H1 (cell line): Measurements from ENCODE around the gene FSTL4. TPM values are rescaled to one million over a fixed set of nuclear protein-coding genes. Genes with fewer than 3 reads are reported as not detected.

Source experiments
- CTCF ChIA-PET: fragments of 300-600 bp; sonication (Branson Sonifier 250); formaldehyde crosslinking; loops from one replicate; lab custom pipeline; 2021; ENCODE audit not compliant: partially characterized antibody; lab: Charles Lee
- POLR2A ChIA-PET: fragments of 300-600 bp; sonication (Branson Sonifier 250); formaldehyde crosslinking; loops from one replicate; lab custom pipeline; 2021; ENCODE audit warnings: inconsistent platforms; ENCODE audit not compliant: partially characterized antibody; lab: Charles Lee
- DNase-seq, 2 experiments: peaks; one replicate each; pipeline versions ENCODE4 v3.0.0 to v3.0.0-alpha.2; 2010 to 2022; ENCODE audit warnings: low spot score in 2 of 2, low read depth in 1 of 2, mixed read lengths in 1 of 2
- FAIRE-seq: peaks from 2 replicates; lab custom pipeline; 2011; peaks lifted over from hg19 to GRCh38; lab: Jason Lieb, UNC
- H2AFZ ChIP-seq: 2 replicates; pipeline ENCODE4 v1.8.1; 2012; ENCODE audit warnings: low read length, inconsistent platforms
- H2AK5ac ChIP-seq: 2 replicates; pipeline ENCODE4 v1.6.1; 2013; ENCODE audit warnings: low read depth, low read length
- H2BK120ac ChIP-seq: replicated peaks from 2 replicates; pipeline ENCODE3; 2013; ENCODE audit warnings: low read depth, low read length, inconsistent platforms
- H2BK12ac ChIP-seq: 2 replicates; pipeline ENCODE4 v1.6.1; 2013; ENCODE audit warnings: low read depth, low read length
- H2BK15ac ChIP-seq: 2 replicates; pipeline ENCODE4 v1.6.1; 2013; ENCODE audit warnings: low read length
- H2BK20ac ChIP-seq: 2 replicates; pipeline ENCODE4 v1.6.1; 2013; ENCODE audit warnings: low read length
- H2BK5ac ChIP-seq: 2 replicates; pipeline ENCODE4 v1.6.1; 2013; ENCODE audit warnings: low read depth, low read length
- H3K14ac ChIP-seq: 2 replicates; pipeline ENCODE4 v1.6.1; 2013; ENCODE audit warnings: inconsistent platforms; ENCODE audit not compliant: insufficient read length
- H3K18ac ChIP-seq: 2 replicates; pipeline ENCODE4 v1.6.1; 2013; ENCODE audit warnings: low read length; ENCODE audit errors: extremely low read depth
- H3K23ac ChIP-seq: 2 replicates; pipeline ENCODE4 v1.6.1; 2013; ENCODE audit warnings: inconsistent platforms; ENCODE audit not compliant: insufficient read length
- H3K23me2 ChIP-seq: 2 replicates; pipeline ENCODE4 v1.6.1; 2013; ENCODE audit warnings: low read depth, low read length
- H3K27ac ChIP-seq: 2 replicates; pipeline ENCODE4 v1.6.1; 2011; ENCODE audit warnings: low read depth, low read length, inconsistent platforms
- H3K27me3 ChIP-seq, 4 experiments: replicated peaks in 1 of 4; 1 replicate in 1 of 4; 2 replicates in 3 of 4; pipeline versions ENCODE4 v1.6.1 to v1.8.1; 2011 to 2013; ENCODE audit warnings: low read length in 3 of 4, mild to moderate bottlenecking in 3 of 4, inconsistent platforms in 2 of 4, mixed read lengths in 2 of 4, moderate library complexity in 1 of 4; ENCODE audit not compliant: control insufficient read depth in 3 of 4, insufficient read depth in 3 of 4; ENCODE audit errors: extremely low read depth in 1 of 4
- H3K36me3 ChIP-seq, 4 experiments: 2 replicates each; pipeline versions ENCODE4 v1.6.1 to v1.8.1; 2011 to 2013; ENCODE audit warnings: mild to moderate bottlenecking in 4 of 4, low read length in 3 of 4, moderate library complexity in 2 of 4, control low read depth in 1 of 4, inconsistent platforms in 1 of 4; ENCODE audit not compliant: insufficient read depth in 4 of 4, control insufficient read depth in 2 of 4
- H3K4ac ChIP-seq: replicated peaks from 2 replicates; pipeline ENCODE3; 2013; ENCODE audit warnings: low read length, low read depth, mixed read lengths, inconsistent platforms; ENCODE audit not compliant: insufficient read length
- H3K4me1 ChIP-seq, 4 experiments: replicated peaks in 1 of 4; 1 replicate in 1 of 4; 2 replicates in 3 of 4; pipeline versions ENCODE4 v1.6.1 to v1.8.1; 2011 to 2013; ENCODE audit warnings: low read length in 3 of 4, inconsistent platforms in 2 of 4, mixed read lengths in 1 of 4; ENCODE audit not compliant: insufficient read depth in 4 of 4, control insufficient read depth in 3 of 4
- H3K4me2 ChIP-seq, 2 experiments: 2 replicates each; pipeline versions ENCODE4 v1.6.1 to v1.8.1; 2011 to 2013; ENCODE audit warnings: low read depth in 2 of 2, low read length in 2 of 2, control low read depth in 1 of 2, inconsistent platforms in 1 of 2, mild to moderate bottlenecking in 1 of 2; ENCODE audit not compliant: insufficient read depth in 1 of 2
- H3K4me3 ChIP-seq, 4 experiments: fragments of 200-600, 300-600 bp in 1 of 4; sonication (generic), shearing (Covaris generic), sonication (Bioruptor Twin) in 1 of 4; 2 replicates each; pipeline versions ENCODE4 v1.5.1 to v1.8.1; 2011 to 2016; ENCODE audit warnings: low read length in 4 of 4, low read depth in 3 of 4, control low read depth in 2 of 4, inconsistent platforms in 2 of 4, mild to moderate bottlenecking in 2 of 4, mixed read lengths in 1 of 4, moderate library complexity in 1 of 4; ENCODE audit not compliant: insufficient read depth in 2 of 4; ENCODE audit errors: extremely low read depth in 1 of 4
- H3K56ac ChIP-seq: replicated peaks from 2 replicates; pipeline ENCODE3; 2013; ENCODE audit warnings: low read depth, mild to moderate bottlenecking, mixed read lengths, low read length, inconsistent platforms; ENCODE audit not compliant: insufficient read length
- H3K79me1 ChIP-seq: 2 replicates; pipeline ENCODE4 v1.6.1; 2013; ENCODE audit warnings: low read depth, low read length, control low read depth
- H3K79me2 ChIP-seq, 2 experiments: 2 replicates each; pipeline versions ENCODE4 v1.6.1 to v1.8.1; 2012 to 2013; ENCODE audit warnings: low read length in 2 of 2, mild to moderate bottlenecking in 2 of 2, inconsistent platforms in 1 of 2; ENCODE audit not compliant: insufficient read depth in 2 of 2, control insufficient read depth in 1 of 2
- H3K9ac ChIP-seq, 4 experiments: replicated peaks in 1 of 4; 1 replicate in 1 of 4; 2 replicates in 3 of 4; pipeline versions ENCODE4 v1.6.1 to v1.8.1; 2011 to 2013; ENCODE audit warnings: low read depth in 3 of 4, low read length in 3 of 4, control low read depth in 2 of 4, mild to moderate bottlenecking in 2 of 4, moderate library complexity in 2 of 4, inconsistent platforms in 1 of 4; ENCODE audit errors: extremely low read depth in 1 of 4
- H3K9me3 ChIP-seq, 2 experiments: 2 replicates each; pipeline versions ENCODE4 v1.6.1 to v1.8.1; 2012 to 2013; ENCODE audit warnings: mild to moderate bottlenecking in 2 of 2, moderate library complexity in 2 of 2, control low read depth in 1 of 2, inconsistent platforms in 1 of 2, low read depth in 1 of 2, low read length in 1 of 2, mixed read lengths in 1 of 2; ENCODE audit not compliant: insufficient read depth in 2 of 2
- H4K20me1 ChIP-seq, 2 experiments: replicated peaks in 1 of 2; 2 replicates each; pipeline versions ENCODE3 to v1.8.1; 2011 to 2013; ENCODE audit warnings: inconsistent platforms in 2 of 2, low read length in 2 of 2, mild to moderate bottlenecking in 1 of 2; ENCODE audit not compliant: insufficient read depth in 2 of 2, control insufficient read depth in 1 of 2
- H4K5ac ChIP-seq: 2 replicates; pipeline ENCODE4 v1.6.1; 2013; ENCODE audit warnings: low read length, low read depth, mixed read lengths, inconsistent platforms; ENCODE audit not compliant: insufficient read length
- H4K8ac ChIP-seq: 2 replicates; pipeline ENCODE4 v1.8.0; 2013; ENCODE audit warnings: mild to moderate bottlenecking, moderate library complexity, low read length, inconsistent platforms; ENCODE audit not compliant: insufficient read depth; ENCODE audit errors: extremely low read depth
- H4K91ac ChIP-seq: replicated peaks from 2 replicates; pipeline ENCODE3; 2013; ENCODE audit warnings: low read length, mixed read lengths, inconsistent platforms; ENCODE audit not compliant: insufficient read length
- KDM5A ChIP-seq: fragments of 200-600 bp; IDR thresholded peaks from 2 replicates; pipeline ENCODE4 v1.7.1; 2012; ENCODE audit warnings: mild to moderate bottlenecking, low read length, inconsistent platforms, mixed read lengths
- TBP ChIP-seq: IDR thresholded peaks from 2 replicates; pipeline ENCODE4 v1.6.1; 2011; ENCODE audit warnings: low read depth, low read length, improper control_type of control experiment
- ZNF274 ChIP-seq: IDR thresholded peaks from 2 replicates; pipeline ENCODE4 v1.7.0; 2012; ENCODE audit warnings: low read length, borderline replicate concordance; ENCODE audit errors: extremely low read depth
- WGBS, 2 experiments: shearing (Covaris generic) in 1 of 2; methylation state at CpG; one replicate each; pipeline versions ENCODE4 v1.1.6 to v1.1.7; 2013 to 2015; ENCODE audit warnings: low lambda C conversion rate in 2 of 2, mixed read lengths in 2 of 2, inconsistent platforms in 1 of 2, low coverage in 1 of 2, missing lambda C conversion rate in 1 of 2; ENCODE audit not compliant: insufficient replicate concordance in 2 of 2, insufficient coverage in 1 of 2, insufficient read length in 1 of 2; ENCODE audit errors: extremely low coverage in 1 of 2, missing lambda C conversion rate in 1 of 2; 5-methylcytosine and 5-hydroxymethylcytosine counted together
- polyA plus RNA-seq, 7 experiments: library from polyadenylated mRNA; depleted of rRNA in 3 of 7; stranded (reverse) in 5 of 7; unstranded in 2 of 7; fragments of >200 nt in 5 of 7; fragments of 200-250 nt in 2 of 7; gene quantifications; 1 replicate in 5 of 7; 2 replicates in 1 of 7; 4 replicates in 1 of 7; pipeline versions ENCODE4 v1.2.1 to v1.2.3, GENCODE V29; 2011 to 2013; ENCODE audit warnings: missing spikeins in 2 of 7, mixed read lengths in 2 of 7
- total RNA-seq: library from RNA; stranded (reverse); fragmentation: NEBNext Ultra II Directional; extraction: Animal tissue kit (Norgen Biotek cat#: 25700); gene quantifications from 2 replicates; pipeline ENCODE4 v1.2.1, GENCODE V29; 2021

Gene FSTL4
- total and polyA plus RNA-seq, 2 of the 8 experiments (the other 6 are each of a cell fraction or from before 2014, with no cell fraction given): 3.1 to 4.1 TPM

GRCh38 chr5:133323494-133324457 lies 288.6 kb downstream of the FSTL4 start:
- CTCF ChIA-PET: interaction anchor here (2.3 to 5.2 kb wide), 2 partner anchors 7 to 100 kb away, joined by 8 to 51 read pairs; no protein-coding TSS in a partner anchor
- TF ChIP-seq ZNF274: no peak
- TF ChIP-seq TBP: no peak
- no peak for TF ChIP-seq KDM5A

More at GRCh38 chr5:133323494-133324457, 288.6 kb downstream of the FSTL4 start:
- H3K4ac ChIP-seq: no peak overlapping the region
- no peak overlapping the region for H3K18ac ChIP-seq
- no peak overlapping the region for H3K23ac ChIP-seq
- 83% methylated on average over 13 of the region's 13 CpGs; no CpG with 5 or more reads in 1 of the 2 experiments for WGBS, 2 experiments
- no peak overlapping the region for H3K4me2 ChIP-seq
- no peak for FAIRE-seq
- peaks cover 0 to 11% (median 9%) of the 10 kb centered on the region in 4 experiments; a peak in 3 of 7 replicates for H3K27me3 ChIP-seq
- peaks cover 12 to 28% (median 21%) of the 10 kb centered on the region in 4 experiments for H3K4me1 ChIP-seq
- H4K20me1 ChIP-seq: no peaks in the 10 kb centered on the region
- H2BK12ac ChIP-seq: no peak overlapping the region
- no peak overlapping the region for H3K27ac ChIP-seq
- no peak overlapping the region for H3K4me3 ChIP-seq
- no peak overlapping the region for H2BK5ac ChIP-seq
- no peak overlapping the region for H3K14ac ChIP-seq
- H4K5ac ChIP-seq: no peak overlapping the region
- no peaks in the 10 kb centered on the region for H3K9me3 ChIP-seq
- no peaks in the 10 kb centered on the region for H3K36me3 ChIP-seq
- H2BK15ac ChIP-seq: 0 out of 2 replicates have a peak overlapping the region, but pooled peaks have one; percentile 37
- H3K9ac ChIP-seq: no peak overlapping the region
- peak overlapping the region; percentile 20; the same call in 1 of the 2 replicates for H4K8ac ChIP-seq
- no peak overlapping the region for H2AFZ ChIP-seq
- H3K79me2 ChIP-seq: no peaks in the 10 kb centered on the region
- POLR2A ChIA-PET: no interaction called here
- no peaks in the 10 kb centered on the region for H3K79me1 ChIP-seq
- no peak overlapping the region for H3K56ac ChIP-seq
- H3K23me2 ChIP-seq: no peaks in the 10 kb centered on the region
- no peak overlapping the region for H2AK5ac ChIP-seq
- no peak overlapping the region for H2BK120ac ChIP-seq
- DNase-seq: no peak
- no peak overlapping the region for H2BK20ac ChIP-seq
- no peak overlapping the region for H4K91ac ChIP-seq
